Measurements from ENCODE around the gene ICAM5.
"Not testable (repeated sequence)": the region's sequence is repeated elsewhere in the genome, so short reads cannot be mapped to it uniquely, and the experiment has no call there.

ICAM5 gene

GRCh38 chr19:10318807-10319682, 29.3 kb downstream of the ICAM5 start:
- no peak for DNase-seq (ENCODE audit: low read depth)

DNA sequence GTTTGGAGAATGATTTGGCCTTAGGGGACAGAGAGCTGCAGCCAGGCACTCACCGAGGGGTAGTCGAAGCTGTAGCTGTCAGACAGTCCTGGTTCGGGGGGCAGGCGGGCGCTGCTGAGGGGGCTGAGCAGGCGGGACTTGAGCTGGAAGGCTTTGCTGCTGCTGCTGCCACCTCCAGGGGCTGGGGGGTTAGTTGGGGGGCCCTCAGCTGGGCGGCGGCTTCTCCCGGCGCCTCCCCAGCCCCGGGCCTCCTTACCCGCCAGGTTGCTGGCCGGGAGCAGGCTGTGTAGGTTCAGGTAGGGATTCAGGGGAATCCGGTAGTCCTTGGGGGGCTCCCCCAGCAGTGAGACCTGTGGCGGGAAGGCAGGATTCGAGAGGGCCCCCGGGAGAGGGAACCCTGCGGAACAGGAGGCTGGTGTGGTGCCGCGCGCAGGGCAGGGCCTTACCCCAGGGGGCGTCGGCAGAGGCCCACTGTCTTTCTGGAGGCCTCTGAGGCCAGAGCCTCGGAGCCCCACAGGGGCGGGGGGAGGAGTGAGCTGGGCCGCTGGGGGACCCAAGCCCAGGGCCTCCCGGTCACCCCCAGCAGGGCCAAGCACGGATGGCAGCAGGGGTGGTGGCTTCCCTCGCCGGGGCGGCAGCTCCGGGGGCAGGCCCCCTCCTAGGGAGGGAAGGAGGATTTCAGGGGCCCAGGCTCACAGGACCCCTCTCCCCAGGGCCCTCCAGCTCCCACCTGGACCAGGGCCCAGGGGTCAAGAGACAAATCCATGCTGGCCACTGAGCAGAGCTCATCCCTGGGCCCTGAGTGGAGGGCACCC, 31.1 kb downstream of the ICAM5 start:
- DNase-seq (ENCODE audit: low read depth): no peak

DNA sequence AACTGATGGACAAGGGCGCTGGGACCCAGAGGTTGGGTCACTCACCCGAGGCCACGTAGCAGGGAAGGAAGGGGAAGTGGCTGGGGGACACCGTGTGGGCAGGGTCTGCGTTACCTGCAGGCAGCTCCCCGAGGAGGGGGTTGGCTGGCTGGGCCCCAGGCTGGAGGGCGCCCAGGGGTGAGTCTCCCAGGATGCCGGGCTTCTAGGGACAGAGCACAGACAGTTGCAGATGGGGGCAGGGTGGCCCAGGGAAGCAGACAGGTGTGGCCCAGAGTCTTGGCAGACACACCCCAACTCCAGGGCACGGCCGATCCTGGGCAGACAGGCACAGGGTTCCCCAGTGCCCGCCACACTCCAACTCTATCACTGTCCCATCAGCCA, 31.7 kb downstream of the ICAM5 start:
- no peak for DNase-seq (ENCODE audit: low read depth)

GRCh38 chr19:10321874-10322835, 32.4 kb downstream of the ICAM5 start:
- DNase-seq (ENCODE audit: low read depth): no peak

GRCh38 chr19:10325732-10326131, 36.0 kb downstream of the ICAM5 start:
- DNase-seq (ENCODE audit: low read depth): no peak

- no peak for DNase-seq (ENCODE audit: low read depth)
Observed at GRCh38 chr19:10327793-10328192, 38.0 kb downstream of the ICAM5 start.

DNA sequence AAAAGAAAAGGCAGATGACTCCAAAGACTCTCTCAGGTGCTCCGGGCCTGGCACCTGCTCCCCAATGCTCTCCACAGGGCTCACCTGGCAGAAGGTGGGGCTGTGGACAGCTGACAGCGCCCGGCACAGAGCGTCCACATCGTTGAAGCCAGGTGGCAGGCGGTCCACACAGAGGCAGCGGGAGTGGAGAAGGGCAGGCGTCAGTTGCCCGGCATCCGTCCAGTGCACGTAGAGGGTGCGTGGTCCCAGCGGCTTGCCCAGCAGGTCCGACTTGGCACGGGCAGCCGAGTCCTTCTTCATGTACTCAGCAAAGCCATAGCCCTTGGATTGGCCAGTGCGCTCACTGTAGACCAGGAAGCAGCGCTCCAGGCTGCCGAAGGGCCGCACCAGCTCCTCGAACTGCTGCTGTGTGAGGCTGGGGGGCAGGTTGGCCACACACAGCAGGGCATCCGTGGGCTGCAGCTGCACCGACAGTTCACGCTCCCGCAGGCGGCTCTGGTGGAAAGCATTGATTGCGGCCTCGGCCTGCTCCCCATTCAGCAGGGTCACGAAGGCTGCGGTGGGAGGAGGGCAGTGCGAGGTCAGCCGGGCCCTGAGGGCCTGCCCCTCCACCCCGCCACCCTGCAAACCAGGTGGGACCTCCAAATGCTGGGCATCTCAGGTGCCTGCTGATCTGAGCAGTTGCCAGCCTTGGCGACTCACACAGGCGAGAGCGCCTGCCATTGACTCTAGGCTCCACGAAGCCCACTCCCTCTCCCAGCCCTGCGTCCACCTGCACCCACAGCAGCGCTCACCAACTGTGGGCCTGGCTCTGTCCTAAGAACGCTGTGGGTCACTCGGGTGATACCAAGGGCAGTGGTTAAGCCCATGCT, 39.0 kb downstream of the ICAM5 start:
- no peak for DNase-seq (ENCODE audit: low read depth)

GRCh38 chr19:10329555-10329954, 39.8 kb downstream of the ICAM5 start:
- no peak for DNase-seq (ENCODE audit: low read depth)

GRCh38 chr19:10332158-10332964, 42.6 kb downstream of the ICAM5 start:
- no peak for DNase-seq (ENCODE audit: low read depth)

GRCh38 chr19:10332965-10333757, 43.4 kb downstream of the ICAM5 start, which contains the start of gene RAVER1:
Gene RAVER1 (minus strand): TSS chr19:10333529. CDS start chr19:10333507, 22 bp downstream.
- peak; percentile 94 for DNase-seq (ENCODE audit: low read depth)

GRCh38 chr19:10333758-10334587, 44.2 kb downstream of the ICAM5 start:
- DNase-seq (ENCODE audit: low read depth): no peak

- peak; percentile 89 for DNase-seq (ENCODE audit: low read depth)
Observed at GRCh38 chr19:10334588-10335351, 45.0 kb downstream of the ICAM5 start.

DNA sequence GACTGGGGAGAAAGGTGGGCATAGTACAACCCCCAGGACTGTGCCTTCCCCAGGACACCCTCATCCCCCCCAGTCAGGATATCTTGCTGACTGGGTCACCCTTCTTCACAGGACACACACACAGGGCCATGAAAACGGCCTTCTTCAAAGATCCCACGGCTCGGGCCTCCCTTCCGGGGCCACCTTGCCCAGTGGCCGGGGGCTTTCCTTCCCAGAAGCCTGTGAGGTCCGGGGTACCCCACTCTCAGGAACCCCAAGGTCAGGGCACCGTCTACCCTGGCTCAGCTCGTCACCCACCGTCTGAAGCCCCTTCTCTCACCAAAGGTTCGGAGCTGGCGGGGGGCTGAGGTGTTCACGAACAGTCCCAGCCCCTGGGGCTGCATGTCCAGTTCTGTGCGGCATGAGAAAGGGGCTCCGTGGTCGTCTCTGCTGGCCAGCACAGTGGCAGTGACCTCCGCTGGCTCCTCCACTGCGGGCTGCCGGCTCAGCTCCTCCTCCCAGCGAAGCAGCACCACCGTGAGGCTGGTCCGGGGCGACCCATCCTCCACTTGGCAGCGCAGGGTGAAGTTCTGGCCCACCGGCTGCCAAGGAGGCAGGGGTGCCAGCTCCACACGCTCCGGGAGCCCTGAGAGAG, 45.7 kb downstream of the ICAM5 start:
- no peak for DNase-seq (ENCODE audit: low read depth)

DNA sequence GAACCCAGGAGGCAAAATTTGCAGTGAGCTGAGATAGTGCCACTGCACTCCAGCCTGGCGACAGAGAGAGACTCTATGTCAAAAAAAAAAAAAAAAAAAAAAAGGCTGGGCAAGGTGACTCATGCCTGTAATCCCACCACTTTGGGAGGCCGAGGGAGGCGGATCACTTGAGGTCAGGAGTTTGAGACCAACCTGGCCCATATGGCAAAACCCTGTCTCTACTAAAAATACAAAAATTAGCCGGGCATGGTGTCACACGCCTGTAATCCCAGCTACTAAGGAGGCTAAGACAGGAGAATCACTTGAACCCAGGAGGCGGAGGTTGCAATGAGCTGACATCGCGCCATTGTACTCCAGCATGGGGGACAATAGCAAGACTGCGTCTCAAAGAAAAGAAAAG, 47.0 kb downstream of the ICAM5 start:
- DNase-seq (ENCODE audit: low read depth): not testable (repeated sequence)

- DNase-seq (ENCODE audit: low read depth): no peak
Observed at GRCh38 chr19:10338940-10339339, 49.2 kb downstream of the ICAM5 start.

DNA sequence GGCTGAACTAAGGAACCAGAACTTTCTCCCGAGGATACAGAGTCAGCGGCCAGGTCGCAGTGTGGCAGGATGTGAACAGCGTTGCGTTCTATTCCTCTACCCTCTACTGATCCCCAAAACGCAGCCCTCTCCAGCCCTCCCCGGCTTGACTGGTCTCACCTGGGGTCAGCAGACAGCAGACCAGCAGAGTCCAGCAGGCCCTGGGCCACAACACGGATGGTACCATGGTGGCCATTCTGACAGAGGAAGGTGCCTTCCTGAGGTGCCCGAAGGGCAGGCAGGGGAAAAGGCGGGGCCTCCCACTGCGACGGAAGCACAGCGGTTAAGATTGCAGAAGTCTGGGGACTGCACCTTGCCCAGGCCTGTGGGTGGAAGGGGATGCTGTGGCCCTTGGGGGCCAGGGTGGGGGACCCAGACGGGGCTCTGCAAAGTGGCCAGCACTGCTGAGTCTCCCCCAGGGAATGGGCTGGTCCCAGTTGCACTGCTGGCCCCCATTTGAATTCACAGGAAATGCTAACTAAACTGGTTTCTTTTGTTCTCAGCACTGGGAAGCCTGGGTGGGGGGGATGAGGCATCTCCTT, 49.7 kb downstream of the ICAM5 start, which contains the start of gene ICAM3:
Gene ICAM3 (minus strand): TSS at position 245 of the 581 bp plus-strand sequence. CDS start 10 bp downstream, at position 235.
- no peak for DNase-seq (ENCODE audit: low read depth)

All from GM04504 (cell line).